Mesenchymal stem cell (in vitro differentiated cells and primary cell): Measurements from ENCODE around the gene TUBGCP6.

Experiments used
- DNase-seq: peaks from one replicate; pipeline ENCODE4 v3.0.0-alpha.2; 2013
- H2AFZ ChIP-seq: one replicate; pipeline ENCODE4 v1.6.1; 2013; ENCODE audit warnings: low read depth, mild to moderate bottlenecking, control low read depth, inconsistent platforms, low read length, moderate library complexity
- H2AK5ac ChIP-seq: 2 replicates; pipeline ENCODE4 v1.6.1; 2013; ENCODE audit warnings: low read length, moderate library complexity, mild to moderate bottlenecking, inconsistent platforms; ENCODE audit not compliant: severe bottlenecking
- H2BK120ac ChIP-seq: one replicate; pipeline ENCODE4 v1.6.1; 2013; ENCODE audit warnings: low read depth, mild to moderate bottlenecking, inconsistent platforms, low read length, moderate library complexity
- H2BK12ac ChIP-seq, 2 experiments: one replicate each; pipeline ENCODE4 v1.6.1; 2013; ENCODE audit warnings: inconsistent platforms in 2 of 2, low read length in 2 of 2, mild to moderate bottlenecking in 2 of 2, moderate library complexity in 2 of 2, control low read depth in 1 of 2
- H2BK15ac ChIP-seq: one replicate; pipeline ENCODE4 v1.6.1; 2013; ENCODE audit warnings: mild to moderate bottlenecking, low read depth, inconsistent platforms; ENCODE audit not compliant: poor library complexity, severe bottlenecking
- H2BK5ac ChIP-seq: 2 replicates; pipeline ENCODE4 v1.6.1; 2013; ENCODE audit warnings: low read depth, mild to moderate bottlenecking, low read length, control low read depth, inconsistent platforms; ENCODE audit not compliant: poor library complexity, severe bottlenecking
- H3K14ac ChIP-seq, 2 experiments: one replicate each; pipeline ENCODE4 v1.6.1; 2013; ENCODE audit warnings: inconsistent platforms in 2 of 2, low read length in 2 of 2, control low read depth in 1 of 2, mild to moderate bottlenecking in 1 of 2, moderate library complexity in 1 of 2
- H3K18ac ChIP-seq, 2 experiments: one replicate each; pipeline ENCODE4 v1.6.1; 2013; ENCODE audit warnings: inconsistent platforms in 2 of 2, low read length in 2 of 2, control low read depth in 1 of 2, low read depth in 1 of 2, mild to moderate bottlenecking in 1 of 2
- H3K23ac ChIP-seq, 2 experiments: one replicate each; pipeline ENCODE4 v1.6.1; 2013; ENCODE audit warnings: inconsistent platforms in 2 of 2, low read length in 2 of 2, mild to moderate bottlenecking in 2 of 2, moderate library complexity in 2 of 2, control low read depth in 1 of 2
- H3K27ac ChIP-seq: 2 replicates; pipeline ENCODE4 v1.5.1; 2013; ENCODE audit warnings: mild to moderate bottlenecking, moderate library complexity, low read length, control low read depth, inconsistent platforms; ENCODE audit not compliant: poor library complexity, severe bottlenecking
- H3K27me3 ChIP-seq, 2 experiments: 2 replicates each; pipeline versions ENCODE4 v1.6.1 to v1.7.0; 2013; ENCODE audit warnings: low read length in 2 of 2, mild to moderate bottlenecking in 2 of 2, moderate library complexity in 2 of 2, control low read depth in 1 of 2, inconsistent platforms in 1 of 2; ENCODE audit not compliant: control insufficient read depth in 1 of 2, insufficient read depth in 1 of 2
- H3K36me3 ChIP-seq, 2 experiments: 2 replicates each; pipeline versions ENCODE4 v1.6.1 to v1.7.0; 2013; ENCODE audit warnings: low read length in 2 of 2, control low read depth in 1 of 2, inconsistent platforms in 1 of 2, low read depth in 1 of 2, mild to moderate bottlenecking in 1 of 2; ENCODE audit not compliant: insufficient read depth in 2 of 2, control insufficient read depth in 1 of 2
- H3K4ac ChIP-seq, 2 experiments: one replicate each; pipeline ENCODE4 v1.6.1; 2013; ENCODE audit warnings: inconsistent platforms in 2 of 2, low read length in 2 of 2, mild to moderate bottlenecking in 2 of 2, moderate library complexity in 2 of 2, control low read depth in 1 of 2, low read depth in 1 of 2
- H3K4me1 ChIP-seq: 2 replicates; pipeline ENCODE4 v1.6.1; 2013; ENCODE audit warnings: low read depth, low read length, control low read depth; ENCODE audit not compliant: control insufficient read depth, insufficient read depth
- H3K4me2 ChIP-seq: 2 replicates; pipeline ENCODE4 v1.6.1; 2013; ENCODE audit warnings: low read length, mild to moderate bottlenecking, inconsistent platforms; ENCODE audit not compliant: poor library complexity, severe bottlenecking
- H3K4me3 ChIP-seq, 2 experiments: 2 replicates each; pipeline versions ENCODE4 v1.5.1 to v1.7.0; 2013; ENCODE audit warnings: low read length in 2 of 2, mild to moderate bottlenecking in 2 of 2, control low read depth in 1 of 2, low read depth in 1 of 2; ENCODE audit not compliant: insufficient read depth in 1 of 2
- H3K79me1 ChIP-seq: replicated peaks from 2 replicates; pipeline ENCODE4 v1.6.1; 2013; ENCODE audit warnings: mild to moderate bottlenecking, control low read depth, low read length, inconsistent platforms; ENCODE audit not compliant: poor library complexity, severe bottlenecking
- H3K9ac ChIP-seq: 2 replicates; pipeline ENCODE4 v1.7.0; 2013; ENCODE audit warnings: mild to moderate bottlenecking, low read length, moderate library complexity
- H3K9me3 ChIP-seq: 2 replicates; pipeline ENCODE4 v1.7.0; 2013; ENCODE audit warnings: mild to moderate bottlenecking, low read length; ENCODE audit not compliant: control insufficient read depth
- H4K8ac ChIP-seq: one replicate; pipeline ENCODE4 v1.6.1; 2013; ENCODE audit warnings: inconsistent platforms, mild to moderate bottlenecking, low read length, moderate library complexity
- H4K91ac ChIP-seq: one replicate; pipeline ENCODE4 v1.6.1; 2013; ENCODE audit warnings: mild to moderate bottlenecking, low read length, inconsistent platforms
- WGBS: methylation state at CpG from one replicate; pipeline ENCODE4 v1.1.7; 2013; ENCODE audit warnings: mixed read lengths; 5-methylcytosine and 5-hydroxymethylcytosine counted together

TUBGCP6 gene

GRCh38 chr22:50177537-50178470, 67.0 kb downstream of the TUBGCP6 start:
- H2BK5ac ChIP-seq = no peak overlapping the region
- H3K27ac ChIP-seq = no peak overlapping the region
- H3K4me2 ChIP-seq = no peak overlapping the region
- H3K4me3 ChIP-seq = no peak overlapping the region
- H3K79me1 ChIP-seq = no peaks in the 10 kb centered on the region
- H3K9ac ChIP-seq = no peak overlapping the region
- no peak overlapping the region for H2AFZ ChIP-seq
- H2AK5ac ChIP-seq = no peak overlapping the region
- no peak overlapping the region for H3K4ac ChIP-seq
- no peaks in the 10 kb centered on the region for H3K36me3 ChIP-seq
- H3K9me3 ChIP-seq = peaks cover 3% of the 10 kb centered on the region
- DNase-seq = no peak
- H2BK15ac ChIP-seq = no peak overlapping the region
- no peak overlapping the region for H3K14ac ChIP-seq
- no peak overlapping the region for H4K91ac ChIP-seq
- H3K4me1 ChIP-seq = peaks cover 1% of the 10 kb centered on the region
- no peak overlapping the region for H3K23ac ChIP-seq
- H2BK120ac ChIP-seq = no peak overlapping the region
- no peak overlapping the region for H4K8ac ChIP-seq
- H2BK12ac ChIP-seq = no peak overlapping the region
- H3K27me3 ChIP-seq = peaks cover 0 to 57% of the 10 kb centered on the region in 2 experiments
- 84% methylated on average over 89 of the region's 98 CpGs for WGBS
- H3K18ac ChIP-seq = no peak overlapping the region

GRCh38 chr22:50176850-50177536, 67.8 kb downstream of the TUBGCP6 start:
- Histone ChIP-seq H2AFZ (no peak overlapping the region), H2BK12ac (no peak overlapping the region), H3K27me3 (peaks cover under 1 to 57% of the 10 kb centered on the region in 2 experiments), H3K4me1 (no peaks in the 10 kb centered on the region), H3K9ac (no peak overlapping the region), H3K14ac (no peak overlapping the region), H3K4me2 (no peak overlapping the region), H3K9me3 (peaks cover 3% of the 10 kb centered on the region), H3K18ac (no peak overlapping the region), H2AK5ac (no peak overlapping the region), H3K23ac (no peak overlapping the region), H3K36me3 (no peaks in the 10 kb centered on the region), H3K79me1 (no peaks in the 10 kb centered on the region), H3K27ac (no peak overlapping the region), H2BK120ac (no peak overlapping the region), H3K4ac (no peak overlapping the region), H2BK5ac (no peak overlapping the region), H4K91ac (no peak overlapping the region), H4K8ac (no peak overlapping the region), H2BK15ac (peak overlapping the region; percentile 58), H3K4me3 (no peak overlapping the region)
- no peak for DNase-seq
- 96% methylated on average over 76 of the region's 76 CpGs for WGBS

DNA sequence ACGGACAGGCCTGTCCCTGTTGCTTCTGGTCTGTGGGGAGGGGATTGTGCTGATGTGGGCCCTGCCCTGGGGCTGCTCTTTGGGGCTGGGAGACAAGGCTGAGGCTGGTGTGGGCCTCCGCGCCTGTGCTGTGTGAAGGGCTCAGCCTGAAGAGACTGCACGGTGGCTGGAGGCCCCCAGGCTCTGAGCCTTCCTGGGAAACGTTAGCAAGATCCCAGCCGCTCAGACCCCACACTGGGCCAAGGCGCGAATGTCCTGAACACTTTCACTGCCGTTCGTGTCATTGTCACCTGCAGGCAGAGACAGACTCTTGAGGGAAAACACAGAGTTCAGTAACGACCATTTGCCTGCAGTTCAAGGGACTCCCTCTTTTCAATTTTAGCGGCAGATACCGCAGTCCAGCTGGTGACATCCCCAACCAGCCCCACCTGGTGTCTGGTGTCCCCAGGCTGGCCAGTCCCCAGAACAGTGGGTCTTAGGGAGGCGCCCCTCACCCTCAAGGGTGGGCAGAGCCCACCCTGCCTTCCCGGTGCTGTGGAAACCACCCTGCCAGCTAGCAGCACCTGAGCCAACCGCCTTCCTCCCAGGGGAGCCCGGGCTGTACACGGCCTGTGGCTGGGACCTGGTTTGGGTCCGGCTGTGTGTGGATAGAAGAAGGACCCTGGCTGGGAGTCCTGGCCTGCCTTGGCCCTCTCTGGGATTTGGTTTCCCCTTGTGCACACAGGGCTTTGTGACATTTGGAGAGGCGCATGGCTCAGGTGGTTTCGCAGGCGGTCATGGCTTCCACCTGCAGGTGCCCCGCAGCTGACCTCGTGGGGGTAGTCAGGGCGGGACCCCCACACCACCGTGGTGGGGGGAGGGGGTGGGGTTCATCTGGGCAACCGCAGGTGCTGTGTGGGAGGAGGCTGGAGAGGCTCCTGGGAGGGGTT, 68.6 kb downstream of the TUBGCP6 start:
- no peaks in the 10 kb centered on the region for H3K4me1 ChIP-seq
- H2AK5ac ChIP-seq = no peak overlapping the region
- H3K14ac ChIP-seq = no peak overlapping the region
- peak overlapping the region; percentile 37 for H2BK15ac ChIP-seq
- no peak overlapping the region for H3K4me3 ChIP-seq
- no peak overlapping the region for H2BK120ac ChIP-seq
- no peak overlapping the region for H3K23ac ChIP-seq
- no peak overlapping the region for H2BK5ac ChIP-seq
- H3K4ac ChIP-seq = no peak overlapping the region
- H3K9ac ChIP-seq = no peak overlapping the region
- H3K18ac ChIP-seq = no peak overlapping the region
- no peaks in the 10 kb centered on the region for H3K79me1 ChIP-seq
- peaks cover 8 to 65% of the 10 kb centered on the region in 2 experiments for H3K27me3 ChIP-seq
- no peak overlapping the region for H3K27ac ChIP-seq
- WGBS = 80% methylated on average over 27 of the region's 27 CpGs
- no peak overlapping the region for H3K4me2 ChIP-seq
- no peak overlapping the region for H2AFZ ChIP-seq
- no peak overlapping the region for H2BK12ac ChIP-seq
- H4K8ac ChIP-seq = no peak overlapping the region
- H3K36me3 ChIP-seq = no peaks in the 10 kb centered on the region
- no peak for DNase-seq
- no peak overlapping the region for H4K91ac ChIP-seq
- H3K9me3 ChIP-seq = peaks cover 3% of the 10 kb centered on the region
